HEK293T (cell line): Measurements from ENCODE around the gene KIAA1614.

Experiments used
- ARNT ChIP-seq: fragments of 450-650 bp; IDR thresholded peaks from 2 replicates; pipeline ENCODE4 v1.6.1; 2017; ENCODE audit warnings: mild to moderate bottlenecking
- BHLHE40 ChIP-seq: fragments of 450-650 bp; IDR thresholded peaks from 2 replicates; pipeline ENCODE4 v1.6.1; 2016; ENCODE audit warnings: mild to moderate bottlenecking, moderate library complexity, borderline replicate concordance
- ELF4 ChIP-seq: fragments of 450-650 bp; IDR thresholded peaks from 2 replicates; pipeline ENCODE4 v1.6.1; 2017; ENCODE audit warnings: antibody characterized with exemption
- FOXK2 ChIP-seq: fragments of 450-650 bp; IDR thresholded peaks from 2 replicates; pipeline ENCODE4 v1.6.1; 2016; ENCODE audit warnings: mild to moderate bottlenecking
- FOXM1 ChIP-seq: fragments of 450-650 bp; IDR thresholded peaks from 2 replicates; pipeline ENCODE4 v1.6.1; 2017; ENCODE audit warnings: mild to moderate bottlenecking, borderline replicate concordance
- HDGF ChIP-seq: fragments of 450-650 bp; IDR thresholded peaks from 2 replicates; pipeline ENCODE4 v1.6.1; 2017; ENCODE audit warnings: antibody characterized with exemption, borderline replicate concordance
- L3MBTL2 ChIP-seq: fragments of 450-650 bp; conservative IDR thresholded peaks from 2 replicates; pipeline ENCODE4 v1.6.1; 2016; ENCODE audit warnings: mild to moderate bottlenecking
- LEF1 ChIP-seq: fragments of 450-650 bp; IDR thresholded peaks from 2 replicates; pipeline ENCODE4 v1.6.1; 2017; ENCODE audit warnings: mild to moderate bottlenecking, borderline replicate concordance
- SP1 ChIP-seq: fragments of 450-650 bp; IDR thresholded peaks from 2 replicates; pipeline ENCODE4 v1.6.1; 2017
- TARDBP ChIP-seq: fragments of 450-650 bp; IDR thresholded peaks from 2 replicates; pipeline ENCODE4 v1.6.1; 2016

GRCh38 chr1:180973369-180973768 is 60.7 kb downstream of the KIAA1614 start:
- TF ChIP-seq FOXK2 (no peak), L3MBTL2 (no peak), FOXM1 (no peak), HDGF (no peak), TARDBP (no peak), SP1 (no peak), LEF1 (no peak), ARNT (no peak), ELF4 (no peak), BHLHE40 (no peak)
